ENCODE results near the gene BBIP1.
"Not testable (repeated sequence)": the region's sequence is repeated elsewhere in the genome, so short reads cannot be mapped to it uniquely, and the experiment has no call there.

BBIP1 gene

GRCh38 chr10:110944792-110945396 lies 25.9 kb upstream of the BBIP1 start:
- H3K27me3 Mint-ChIP-seq: no peaks in the 10 kb centered on the region
- ATAC-seq (ENCODE audit: low read depth) (no peak), DNase-seq (ENCODE audit: low spot score in 2 of 2) (no peak)
- peaks cover 8% of the 10 kb centered on the region for H3K9me3 Mint-ChIP-seq
- peak overlapping the region; percentile 48 for H3K27ac Mint-ChIP-seq
- H3K4me3 Mint-ChIP-seq: peak overlapping the region; percentile 7
- peaks cover 41% of the 10 kb centered on the region for H3K36me3 Mint-ChIP-seq
- H3K4me1 Mint-ChIP-seq: peaks cover 57% of the 10 kb centered on the region

GRCh38 chr10:110939419-110939818 lies 20.4 kb upstream of the BBIP1 start:
- H3K4me3 Mint-ChIP-seq: no peak overlapping the region
- ATAC-seq (ENCODE audit: low read depth) (no peak), DNase-seq (ENCODE audit: low spot score in 2 of 2) (no peak)
- peaks cover 36% of the 10 kb centered on the region for H3K36me3 Mint-ChIP-seq
- H3K27ac Mint-ChIP-seq: no peak overlapping the region
- no peaks in the 10 kb centered on the region for H3K27me3 Mint-ChIP-seq
- peaks cover 8% of the 10 kb centered on the region for H3K9me3 Mint-ChIP-seq
- H3K4me1 Mint-ChIP-seq: peaks cover 33% of the 10 kb centered on the region

GRCh38 chr10:110936757-110937156 lies 17.8 kb upstream of the BBIP1 start:
- H3K4me3 Mint-ChIP-seq: no peak overlapping the region
- peaks cover 5% of the 10 kb centered on the region for H3K9me3 Mint-ChIP-seq
- H3K4me1 Mint-ChIP-seq: peaks cover 20% of the 10 kb centered on the region
- DNase-seq (ENCODE audit: low spot score in 2 of 2): no peak
- no peaks in the 10 kb centered on the region for H3K27me3 Mint-ChIP-seq
- no peak overlapping the region for H3K27ac Mint-ChIP-seq
- peaks cover 23% of the 10 kb centered on the region for H3K36me3 Mint-ChIP-seq
- no peak for ATAC-seq (ENCODE audit: low read depth)

DNA sequence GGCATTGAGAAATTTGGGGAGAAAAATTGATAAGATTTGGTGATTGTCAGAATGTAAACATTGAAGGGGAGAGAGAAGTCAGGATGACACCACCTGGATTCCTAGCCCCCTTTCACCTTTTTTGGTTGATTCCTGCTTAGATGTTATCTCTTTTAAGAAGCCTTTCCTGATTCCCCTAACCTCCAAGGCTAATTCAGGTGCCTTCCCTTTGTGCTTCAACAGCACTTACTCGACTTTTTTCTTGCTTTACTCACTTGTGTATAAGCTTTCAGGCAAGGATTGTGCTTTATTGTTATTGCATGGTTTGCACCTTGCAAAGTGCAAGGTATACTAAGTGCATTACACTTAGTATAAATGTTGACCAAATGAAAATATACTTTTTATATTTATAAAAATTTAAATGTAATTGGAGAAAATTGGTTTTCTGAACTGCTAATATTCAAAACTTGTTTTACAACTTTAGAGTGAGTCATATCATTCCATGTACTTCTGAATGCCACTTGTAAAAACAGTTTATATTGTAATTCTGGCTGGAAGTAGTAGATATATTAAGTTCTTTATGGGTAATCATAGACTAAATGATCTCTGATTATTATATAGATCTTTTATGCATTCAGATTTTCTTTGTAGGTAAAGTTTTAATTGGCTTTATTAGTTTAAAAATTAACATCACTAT lies 13.7 kb upstream of the BBIP1 start:
- ATAC-seq (ENCODE audit: low read depth): no peak
- H3K4me3 Mint-ChIP-seq: no peak overlapping the region
- H3K9me3 Mint-ChIP-seq: peaks cover 2% of the 10 kb centered on the region
- no peak for DNase-seq (ENCODE audit: low spot score in 2 of 2)
- H3K36me3 Mint-ChIP-seq: peaks cover 11% of the 10 kb centered on the region
- H3K27ac Mint-ChIP-seq: no peak overlapping the region
- H3K4me1 Mint-ChIP-seq: peaks cover 21% of the 10 kb centered on the region
- no peaks in the 10 kb centered on the region for H3K27me3 Mint-ChIP-seq

DNA sequence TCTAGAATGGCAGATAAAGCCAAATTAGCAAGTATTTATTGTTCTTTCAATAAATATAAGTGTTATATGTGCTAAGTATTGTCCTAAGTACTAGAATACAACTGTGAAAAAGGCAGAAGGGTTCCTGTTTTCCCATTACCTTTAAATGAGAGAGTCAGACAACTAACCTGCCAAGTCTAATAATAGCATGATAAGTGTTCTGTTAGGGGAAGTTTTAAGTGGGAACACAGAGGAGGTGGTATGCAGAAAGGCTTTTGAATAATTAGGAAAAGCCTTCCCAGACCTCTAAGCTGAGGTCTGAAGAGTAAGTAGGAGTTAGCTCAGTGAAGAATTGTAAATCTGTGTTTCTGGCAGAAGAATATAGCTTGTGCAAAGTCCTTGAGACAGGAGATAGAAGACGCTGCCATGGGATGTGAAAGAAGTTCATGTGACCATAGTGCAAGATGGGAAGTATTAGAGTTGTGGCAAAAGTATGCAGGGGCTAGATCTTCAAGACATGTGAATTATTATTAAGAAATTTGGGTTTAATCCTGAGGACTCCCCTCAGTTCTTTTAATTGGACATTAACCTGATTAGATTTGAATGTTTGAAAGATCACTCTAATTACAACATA lies 12.9 kb upstream of the BBIP1 start:
- Mint-ChIP-seq H3K4me1 (peaks cover 19% of the 10 kb centered on the region), H3K36me3 (peaks cover 6% of the 10 kb centered on the region), H3K27ac (no peak overlapping the region), H3K9me3 (peaks cover 2% of the 10 kb centered on the region), H3K4me3 (no peak overlapping the region), H3K27me3 (no peaks in the 10 kb centered on the region)
- DNase-seq (ENCODE audit: low spot score in 2 of 2) (no peak), ATAC-seq (ENCODE audit: low read depth) (no peak)

DNA sequence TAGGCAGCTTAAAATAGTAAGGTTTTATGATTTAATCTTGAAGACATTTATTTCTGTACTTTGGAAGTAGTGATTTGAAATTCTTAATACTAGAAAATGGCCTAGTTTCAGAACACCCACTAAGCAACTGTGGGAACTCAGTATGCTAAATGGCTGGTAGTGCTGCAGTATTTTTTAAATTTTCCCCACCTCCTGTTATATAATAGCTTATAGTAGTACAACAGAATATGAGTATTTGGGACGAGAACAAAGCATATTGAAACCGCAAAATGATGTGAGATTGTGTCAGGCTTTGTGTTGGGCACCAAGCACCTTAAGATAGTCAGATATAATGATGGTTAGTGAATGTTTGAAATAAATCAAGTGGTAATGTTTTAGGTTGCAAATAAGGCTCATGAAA lies 8.5 kb upstream of the BBIP1 start:
- peaks cover 29% of the 10 kb centered on the region for H3K4me1 Mint-ChIP-seq

GRCh38 chr10:110923856-110924493 lies 5.0 kb upstream of the BBIP1 start:
- Mint-ChIP-seq H3K27ac (peak overlapping the region; percentile 78), H3K9me3 (no peaks in the 10 kb centered on the region), H3K4me1 (peaks cover 29% of the 10 kb centered on the region), H3K4me3 (peak overlapping the region; percentile 49), H3K27me3 (no peaks in the 10 kb centered on the region), H3K36me3 (peaks cover 3% of the 10 kb centered on the region)
- no peak for DNase-seq (ENCODE audit: low spot score in 2 of 2)
- ATAC-seq (ENCODE audit: low read depth): no peak

More for the DNA sequence above, 8.5 kb upstream of the BBIP1 start:
- Mint-ChIP-seq H3K27me3 (no peaks in the 10 kb centered on the region), H3K9me3 (no peaks in the 10 kb centered on the region), H3K4me3 (no peak overlapping the region), H3K36me3 (peaks cover 3% of the 10 kb centered on the region), H3K27ac (no peak overlapping the region)
- no peak for DNase-seq (ENCODE audit: low spot score in 2 of 2)
- no peak for ATAC-seq (ENCODE audit: low read depth)

- DNase-seq (ENCODE audit: low spot score in 2 of 2) (peak; percentile 51 to 63), ATAC-seq (ENCODE audit: low read depth) (peak; percentile 42)
- H3K27me3 Mint-ChIP-seq: no peaks in the 10 kb centered on the region
- H3K36me3 Mint-ChIP-seq: peaks cover 3% of the 10 kb centered on the region
- H3K4me3 Mint-ChIP-seq: peak overlapping the region; percentile 100
- H3K27ac Mint-ChIP-seq: peak overlapping the region; percentile 99
- H3K4me1 Mint-ChIP-seq: peaks cover 26% of the 10 kb centered on the region
- H3K9me3 Mint-ChIP-seq: no peaks in the 10 kb centered on the region
Observed at GRCh38 chr10:110919971-110920881, 1.2 kb upstream of the BBIP1 start.

GRCh38 chr10:110919349-110919931 lies 460 bp upstream of the BBIP1 start, which contains the start of gene SHOC2:
SHOC2 (plus strand) TSS chr10:110919604; CDS start chr10:110964359, 44,755 bp downstream.
- Mint-ChIP-seq H3K9me3 (no peaks in the 10 kb centered on the region), H3K36me3 (peaks cover 3% of the 10 kb centered on the region), H3K27ac (peak within 1 kb of the TSS; percentile 99), H3K4me1 (peaks cover 26% of the 10 kb centered on the region), H3K4me3 (peak within 1 kb of the TSS; percentile 100), H3K27me3 (no peaks in the 10 kb centered on the region)
- peak; percentile 21 for ATAC-seq (ENCODE audit: low read depth)
- peak in 1 of 2 donors; percentile 83 for DNase-seq (ENCODE audit: low spot score in 2 of 2)

GRCh38 chr10:110918269-110918642 lies 724 bp downstream of the BBIP1 start:
- DNase-seq (ENCODE audit: low spot score in 2 of 2) (no peak), ATAC-seq (ENCODE audit: low read depth) (no peak)
- H3K4me3 Mint-ChIP-seq: peak overlapping the region; percentile 98
- no peaks in the 10 kb centered on the region for H3K27me3 Mint-ChIP-seq
- peak overlapping the region; percentile 99 for H3K27ac Mint-ChIP-seq
- H3K9me3 Mint-ChIP-seq: no peaks in the 10 kb centered on the region
- no peaks in the 10 kb centered on the region for H3K36me3 Mint-ChIP-seq
- peaks cover 20% of the 10 kb centered on the region for H3K4me1 Mint-ChIP-seq

DNA sequence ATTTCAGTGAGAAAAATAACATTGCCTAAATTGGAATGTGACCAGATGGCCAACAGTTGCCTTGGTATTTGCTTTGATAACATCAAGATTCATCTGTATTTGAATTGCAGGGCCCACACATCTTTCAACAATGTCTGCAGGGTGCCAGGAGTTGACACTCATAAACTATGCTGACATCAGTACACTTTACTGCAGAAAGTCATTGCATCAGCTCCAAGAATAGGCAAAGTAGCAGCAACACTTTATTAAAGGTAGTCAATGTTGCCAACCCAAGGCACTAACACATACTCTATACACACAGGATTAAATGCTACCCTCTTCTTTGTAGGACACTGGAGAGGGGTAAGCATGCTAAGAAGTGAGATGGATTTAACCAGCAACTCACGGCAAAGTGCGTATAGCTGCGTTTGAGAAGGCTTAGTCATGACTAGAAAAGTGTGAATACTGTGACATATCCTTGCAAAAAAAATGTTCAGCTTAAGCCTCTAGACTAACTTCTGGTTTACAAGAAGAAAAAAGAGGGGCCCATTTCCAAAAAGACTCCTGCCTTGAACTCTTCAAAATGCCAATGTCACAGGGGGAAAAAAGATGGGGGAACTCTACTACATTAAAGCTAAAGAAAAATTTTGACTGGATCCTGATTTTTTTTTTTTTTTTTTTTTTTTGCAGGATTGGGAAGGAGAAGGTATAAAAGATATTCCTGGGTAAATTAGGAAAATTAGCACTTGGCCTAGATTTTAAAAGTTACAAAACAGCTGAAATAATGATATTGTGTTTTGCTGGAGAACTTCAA lies 2.2 kb downstream of the BBIP1 start:
- no peak overlapping the region for H3K4me3 Mint-ChIP-seq
- no peaks in the 10 kb centered on the region for H3K27me3 Mint-ChIP-seq
- ATAC-seq (ENCODE audit: low read depth) (no peak), DNase-seq (ENCODE audit: low spot score in 2 of 2) (no peak)
- no peaks in the 10 kb centered on the region for H3K9me3 Mint-ChIP-seq
- no peak overlapping the region for H3K27ac Mint-ChIP-seq
- H3K4me1 Mint-ChIP-seq: peaks cover 17% of the 10 kb centered on the region
- H3K36me3 Mint-ChIP-seq: no peaks in the 10 kb centered on the region

- H3K27ac Mint-ChIP-seq; ATAC-seq (ENCODE audit: low read depth); DNase-seq (ENCODE audit: low spot score in 2 of 2); H3K36me3 Mint-ChIP-seq; H3K27me3 Mint-ChIP-seq; H3K4me3 Mint-ChIP-seq; H3K9me3 Mint-ChIP-seq: not testable (repeated sequence)
- H3K4me1 Mint-ChIP-seq: peaks cover 18% of the 10 kb centered on the region
Observed at GRCh38 chr10:110915600-110915999, 3.4 kb downstream of the BBIP1 start.

All from memory B cell (primary cell).